Activated CD4-positive, alpha-beta T cell treated with anti-CD3 and anti-CD28 coated beads for 24 hours (primary cell): ENCODE results near the gene SSX4B.
"Not testable (repeated sequence)": the region's sequence is repeated elsewhere in the genome, so short reads cannot be mapped to it uniquely, and the experiment has no call there.

ENCODE experiments used
- DNase-seq, 2 donors: peaks; one replicate each; pipeline ENCODE4 v3.0.0-alpha.2; 2020; ENCODE audit warnings: low read depth in 2 of 2

The SSX4B gene

GRCh38 chrX:48411860-48412259 lies at the start of gene SSX4B:
Gene SSX4B, minus strand, starts transcription at chrX:48411960. Its CDS starts 588 bp downstream, at chrX:48411372.
- not testable (repeated sequence) for DNase-seq

- no peak for DNase-seq
Measured at GRCh38 chrX:48460606-48461005, 48.8 kb upstream of the SSX4B start.

- no peak for DNase-seq
Measured at GRCh38 chrX:48460031-48460430, 48.3 kb upstream of the SSX4B start.

- DNase-seq, result no peak
Measured at GRCh38 chrX:48459483-48459882, 47.7 kb upstream of the SSX4B start.

- no peak for DNase-seq
Measured at GRCh38 chrX:48458711-48459110, 47.0 kb upstream of the SSX4B start.

- DNase-seq, result no peak
Measured at GRCh38 chrX:48456628-48457331, 45.0 kb upstream of the SSX4B start.

GRCh38 chrX:48451708-48452107 lies 39.9 kb upstream of the SSX4B start:
- no peak for DNase-seq

GRCh38 chrX:48450076-48450475 lies 38.3 kb upstream of the SSX4B start:
- DNase-seq, result no peak

- not testable (repeated sequence) for DNase-seq
Measured at GRCh38 chrX:48447201-48447600, 35.4 kb upstream of the SSX4B start.

GRCh38 chrX:48433713-48434112 lies 22.0 kb upstream of the SSX4B start:
- not testable (repeated sequence) for DNase-seq

GRCh38 chrX:48430166-48430565 lies 18.4 kb upstream of the SSX4B start:
- DNase-seq, result not testable (repeated sequence)

GRCh38 chrX:48429606-48430005 lies 17.8 kb upstream of the SSX4B start:
- not testable (repeated sequence) for DNase-seq

GRCh38 chrX:48427027-48427716 lies 15.4 kb upstream of the SSX4B start:
- not testable (repeated sequence) for DNase-seq

- not testable (repeated sequence) for DNase-seq
Measured at GRCh38 chrX:48397825-48398224, 13.9 kb downstream of the SSX4B start.

- not testable (repeated sequence) for DNase-seq
Measured at GRCh38 chrX:48396931-48397330, 14.8 kb downstream of the SSX4B start.

- DNase-seq, result not testable (repeated sequence)
Measured at GRCh38 chrX:48383239-48383638, 28.5 kb downstream of the SSX4B start, which contains the start of gene SSX4. Gene SSX4, plus strand, starts transcription at chrX:48383539. Its CDS starts 515 bp downstream, at chrX:48384054.

GRCh38 chrX:48370408-48370807 lies 41.4 kb downstream of the SSX4B start:
- DNase-seq, result not testable (repeated sequence)

- DNase-seq, result not testable (repeated sequence)
Measured at GRCh38 chrX:48367717-48368408, 43.9 kb downstream of the SSX4B start.

- DNase-seq, result not testable (repeated sequence)
Measured at GRCh38 chrX:48359281-48359680, 52.5 kb downstream of the SSX4B start.

- no peak for DNase-seq
Measured at GRCh38 chrX:48357681-48358080, 54.1 kb downstream of the SSX4B start.

- not testable (repeated sequence) for DNase-seq
Measured at GRCh38 chrX:48356315-48357094, 55.3 kb downstream of the SSX4B start, which contains the start of gene SSX3. Gene SSX3, minus strand, starts transcription at chrX:48356703. Its CDS starts 1,454 bp downstream, at chrX:48355249.
